ENCODE results near the gene RUVBL2.

GRCh38 chr19:48994035-48994386, 324 bp downstream of the RUVBL2 start:
- no peak for TF ChIP-seq CTCF (IDR thresholded peaks at IDR 0.05 in 8 of 11, conservative IDR thresholded peaks at IDR 0.05 in 3 of 11)
- TF ChIP-seq POLR2A (IDR thresholded peaks at IDR 0.05), result no peak
